CD4-positive, alpha-beta T cell treated with Interleukin-6 for 4 hours (primary cell): ENCODE data around the gene GPR149.

Experiments
- DNase-seq: peaks from one replicate; pipeline ENCODE4 v3.0.0-alpha.2; 2020; ENCODE audit warnings: mixed read lengths

GPR149 gene

DNA sequence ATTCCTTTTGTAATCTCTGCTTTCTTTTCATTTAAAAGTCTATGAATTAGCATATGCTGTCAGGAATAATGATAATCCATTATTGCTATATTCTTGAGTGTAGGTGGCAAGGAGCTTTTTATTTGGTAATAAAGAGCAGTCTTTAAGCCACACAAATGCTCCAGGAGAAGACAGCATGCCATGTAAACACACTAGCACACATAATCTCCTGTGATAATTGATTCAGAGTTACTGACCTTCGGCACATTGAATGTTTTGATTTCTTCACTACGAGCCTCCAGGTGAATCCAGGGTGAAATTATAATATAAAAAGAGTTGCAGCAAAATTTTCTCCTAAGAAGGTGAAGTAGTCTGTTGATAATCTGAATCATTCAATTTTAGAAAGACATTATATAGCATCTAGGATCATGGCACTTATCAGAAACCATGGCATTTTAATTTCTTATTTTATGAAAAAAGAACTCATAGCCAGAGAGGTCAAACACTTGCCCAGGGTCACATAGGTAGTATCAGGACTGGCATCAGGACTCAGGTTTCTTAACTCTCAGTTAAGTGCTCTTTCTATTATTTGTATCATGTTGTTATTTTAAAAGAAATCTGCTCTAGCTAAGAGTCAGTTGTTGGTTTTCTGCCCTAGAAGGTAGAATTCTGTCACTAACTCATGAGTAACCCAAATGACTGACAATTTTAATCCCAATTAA lies 84.4 kb downstream of the GPR149 start:
- no peak for DNase-seq

DNA sequence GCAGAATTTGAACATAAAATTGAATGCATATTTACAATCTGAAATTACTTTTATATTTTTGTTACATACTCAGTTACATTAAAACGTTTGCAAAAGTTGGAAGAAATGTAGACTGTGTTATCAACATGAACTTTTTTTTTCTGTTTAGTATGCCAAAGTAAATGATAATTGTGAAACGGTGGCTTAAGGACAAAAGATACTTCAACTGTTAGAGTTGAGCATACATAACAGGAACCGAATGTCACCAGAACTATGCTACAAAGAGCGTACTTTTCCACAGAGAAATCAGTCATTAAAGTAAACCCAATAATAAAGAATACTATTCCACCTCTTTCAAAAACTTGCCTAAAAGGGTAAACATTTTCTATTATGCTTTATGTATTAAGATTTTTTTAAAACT lies 91.4 kb downstream of the GPR149 start:
- no peak for DNase-seq

DNA sequence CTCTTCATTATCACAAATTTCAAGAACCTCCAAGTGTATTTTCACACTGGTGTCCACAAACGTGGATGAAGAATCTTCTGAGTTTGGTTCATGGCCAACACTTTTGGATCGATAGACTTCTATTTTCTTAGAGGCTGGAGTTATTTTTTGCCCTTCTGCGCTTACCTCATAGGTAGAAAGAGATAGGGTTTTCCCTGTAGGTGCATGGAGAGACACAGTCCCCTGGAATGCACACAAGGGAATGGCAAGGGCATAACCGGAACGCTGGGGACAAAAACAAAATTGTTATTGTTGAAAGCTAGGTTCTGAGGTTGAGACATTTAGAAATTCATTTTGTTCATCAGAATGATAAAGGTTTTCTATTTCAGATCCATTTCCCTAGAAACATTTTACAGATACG lies 92.0 kb downstream of the GPR149 start:
- no peak for DNase-seq

DNA sequence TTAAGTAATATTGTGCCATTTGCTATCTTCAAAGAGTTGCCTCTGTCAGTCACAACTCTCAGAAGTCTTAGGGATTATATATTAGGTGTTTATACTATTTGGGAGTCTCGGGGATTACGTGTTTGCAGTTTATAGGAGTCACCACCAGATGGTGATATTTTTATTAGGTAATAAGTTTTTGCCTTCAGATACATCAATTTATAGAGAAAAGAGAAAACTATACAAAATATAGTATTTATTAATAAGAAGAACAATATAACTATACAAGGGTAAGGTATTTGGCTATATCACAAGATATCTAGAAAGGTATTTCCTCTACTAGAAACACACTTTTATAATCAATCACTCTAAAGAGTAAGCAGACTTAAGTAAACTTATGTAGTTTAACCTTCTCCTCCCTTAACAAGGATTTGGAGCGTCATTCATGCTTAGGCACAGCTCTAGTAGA lies 95.0 kb downstream of the GPR149 start:
- no peak for DNase-seq

DNA sequence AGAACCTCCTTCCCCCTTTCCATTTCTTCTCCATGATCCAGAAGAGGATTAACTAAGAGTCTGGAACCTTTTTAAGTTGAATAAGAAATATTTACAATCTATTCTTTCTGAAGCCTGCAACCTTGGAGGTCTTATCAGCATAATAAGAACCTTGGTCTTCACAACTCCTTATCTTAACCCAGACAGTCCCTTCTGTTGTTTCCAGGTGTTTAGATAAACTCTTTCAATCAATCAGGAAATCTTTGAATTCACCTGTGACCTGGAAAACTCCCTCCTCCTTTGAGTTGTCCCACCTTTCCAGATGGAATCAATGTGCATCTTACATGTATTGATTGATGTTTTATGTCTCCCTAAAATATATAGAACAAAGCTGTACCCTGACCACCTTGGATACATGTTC lies 102.1 kb downstream of the GPR149 start:
- no peak for DNase-seq

DNA sequence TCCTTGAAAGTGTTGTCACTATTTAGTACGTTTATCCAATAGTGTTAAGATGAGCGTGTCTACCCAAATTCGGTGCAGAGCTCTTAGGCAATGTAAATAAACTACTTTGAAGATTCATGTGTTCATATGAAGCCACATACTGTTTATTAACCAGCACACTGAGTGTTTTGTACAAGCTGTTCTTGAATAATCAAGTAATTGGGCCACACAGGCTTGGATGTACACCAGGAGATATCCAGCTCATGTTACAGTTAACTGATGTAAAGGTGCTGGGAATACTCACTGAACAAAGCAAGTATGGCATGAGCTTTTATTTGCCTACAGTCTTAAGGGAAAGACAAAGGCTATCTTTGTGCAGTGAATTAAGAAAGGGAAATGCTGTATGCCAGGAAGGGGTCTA lies 105.1 kb downstream of the GPR149 start:
- no peak for DNase-seq

DNA sequence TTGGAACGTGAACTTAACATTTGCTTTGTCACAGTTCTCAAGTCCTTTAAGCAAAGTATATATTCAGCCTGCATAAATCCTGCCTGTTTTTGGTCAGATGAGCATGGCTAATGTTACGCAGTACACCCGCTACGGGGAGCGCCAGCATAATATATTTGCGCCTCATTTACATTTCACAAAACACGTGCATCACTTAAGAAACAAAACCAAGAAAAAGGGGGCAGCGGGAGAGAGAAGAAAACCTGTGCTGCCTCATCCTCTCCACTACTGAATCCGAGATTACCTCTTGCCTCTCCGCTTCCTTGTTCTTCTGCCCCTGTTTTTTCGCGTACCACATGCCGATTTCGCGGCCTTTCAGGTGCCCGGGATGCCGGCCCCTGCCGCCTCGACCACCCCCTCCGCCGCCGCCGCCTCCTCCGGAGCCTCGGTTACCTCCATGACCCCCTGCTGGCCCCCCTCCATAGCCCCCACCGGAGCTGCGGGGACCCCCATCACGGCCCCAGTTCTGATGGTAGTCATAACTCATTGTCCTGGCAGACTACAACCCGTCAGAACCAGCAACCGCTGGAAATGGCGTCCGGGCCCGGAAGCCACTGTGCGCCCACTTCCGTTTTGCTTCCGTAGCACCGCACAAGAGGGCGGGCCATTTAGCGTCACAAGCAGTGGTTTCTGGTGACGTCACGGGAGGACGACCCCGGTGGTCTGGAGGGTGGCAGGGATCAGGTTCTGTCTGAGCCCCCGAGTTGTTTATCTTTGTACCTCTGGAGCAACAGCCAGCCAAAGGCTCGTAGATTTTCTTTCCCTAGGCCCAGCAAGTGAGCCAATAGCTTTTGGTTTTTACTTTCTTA lies 105.9 kb downstream of the GPR149 start, which contains the start of gene DHX36:
DHX36 (minus strand) TSS at position 597 of the 848 bp plus-strand sequence; CDS start at position 526, 71 bp downstream.
- DNase-seq: peak; percentile 88

DNA sequence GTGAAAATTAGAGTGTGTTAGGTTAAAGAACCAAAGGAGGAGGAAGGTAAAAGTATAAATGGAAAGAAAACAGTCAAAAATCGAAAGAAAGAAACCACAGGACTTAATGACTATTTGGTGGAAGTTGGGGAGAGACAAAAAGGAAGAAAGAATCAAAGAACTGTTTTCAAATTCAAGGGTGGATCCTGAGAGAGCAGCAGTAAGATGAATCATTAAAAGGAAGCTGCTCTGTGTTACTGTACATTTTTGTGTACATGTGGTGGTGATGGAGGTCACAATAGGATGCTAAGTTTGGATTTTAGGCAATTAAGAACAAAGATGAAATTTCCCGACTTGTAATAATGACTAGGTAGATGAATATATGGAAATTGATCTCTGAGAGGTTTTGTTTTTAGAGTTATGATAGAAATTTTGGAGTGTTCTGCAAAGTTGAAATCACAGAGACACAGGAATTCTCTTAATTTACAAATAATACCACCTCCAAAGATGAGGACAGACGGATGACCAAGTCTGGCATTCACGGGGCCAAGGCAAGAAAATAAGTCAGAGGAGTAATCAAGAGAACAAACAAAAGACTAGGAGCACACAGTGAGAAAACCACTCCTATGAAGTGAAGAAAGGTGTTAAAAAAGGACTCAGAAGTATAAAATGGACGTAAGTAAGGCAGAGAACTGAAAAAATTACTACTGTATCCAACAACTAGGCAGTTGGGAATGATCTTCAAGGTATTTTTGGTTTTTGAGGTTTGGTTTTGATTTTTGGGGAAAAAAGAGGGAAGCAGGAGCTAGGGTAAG lies 112.8 kb downstream of the GPR149 start:
- no peak for DNase-seq

DNA sequence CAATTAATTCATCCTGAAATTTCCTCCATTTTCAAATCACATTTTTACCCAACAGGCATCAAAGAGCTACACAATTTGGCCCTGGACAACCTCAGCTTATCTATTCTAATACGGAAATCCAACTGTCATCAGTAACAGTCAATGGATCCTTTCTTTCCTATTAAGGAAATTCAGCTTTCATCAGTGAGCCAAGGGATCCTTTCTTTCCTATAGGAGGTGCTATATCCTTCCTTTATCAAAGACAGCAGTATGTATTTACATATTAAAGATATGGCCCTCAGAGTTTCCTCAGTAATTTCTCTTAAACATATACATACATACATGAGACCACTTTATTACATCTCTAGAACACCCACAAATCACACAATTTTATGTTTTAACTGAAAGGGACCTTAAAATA lies 115.8 kb downstream of the GPR149 start:
- DNase-seq: no peak

DNA sequence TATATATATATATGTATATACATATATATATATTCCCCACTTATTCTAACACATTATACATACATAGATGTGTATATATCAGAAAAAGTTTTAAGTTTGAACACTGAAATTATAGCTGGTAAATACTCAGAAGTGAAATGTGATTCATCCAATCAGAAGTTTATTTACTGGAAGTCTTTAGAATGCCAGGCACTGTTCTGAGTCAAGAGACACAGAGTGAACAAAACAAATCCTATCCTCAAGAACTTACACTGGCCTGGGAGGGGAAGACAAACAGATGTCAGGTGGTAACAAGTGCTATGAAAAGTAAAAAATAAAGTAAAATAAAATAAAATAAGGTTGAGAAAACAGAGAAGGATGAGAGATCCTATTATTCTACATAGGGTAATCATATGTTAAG lies 119.2 kb downstream of the GPR149 start:
- no peak for DNase-seq

DNA sequence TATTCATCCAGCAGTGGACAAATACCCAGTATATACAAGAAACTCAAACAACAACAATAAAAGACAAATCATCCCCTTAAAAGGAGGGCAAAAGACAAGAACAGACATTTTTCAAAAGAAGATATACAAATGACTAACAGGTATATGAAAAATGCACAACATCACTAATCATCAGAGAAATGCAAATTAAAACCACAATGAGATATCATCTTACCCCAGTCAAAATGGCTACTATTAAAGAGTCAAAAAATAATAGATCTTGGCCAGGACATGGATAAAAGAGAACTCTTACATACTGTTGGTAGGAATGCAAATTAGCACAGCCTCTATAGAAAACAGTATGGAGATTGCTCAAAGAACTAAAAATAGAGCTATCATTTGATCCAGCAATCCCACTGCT lies 122.6 kb downstream of the GPR149 start:
- DNase-seq: no peak

DNA sequence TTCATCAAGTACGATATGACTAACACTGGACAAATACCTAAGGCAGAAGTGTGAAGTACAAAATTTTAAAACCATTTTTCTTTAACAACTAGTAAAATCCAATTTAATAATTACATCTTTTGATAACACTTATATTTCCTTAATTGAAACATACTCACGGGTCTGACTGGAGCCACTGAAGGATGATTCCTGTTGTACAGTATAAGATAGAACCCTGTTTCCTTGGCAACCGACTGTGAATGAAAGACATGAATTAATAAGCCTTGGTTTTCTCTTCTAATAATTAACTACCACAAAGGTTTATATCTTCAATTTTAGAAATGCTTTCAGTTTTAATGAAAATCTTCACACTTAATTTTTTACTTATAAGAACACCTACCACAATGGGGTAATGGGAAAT lies 125.1 kb downstream of the GPR149 start:
- no peak for DNase-seq

DNA sequence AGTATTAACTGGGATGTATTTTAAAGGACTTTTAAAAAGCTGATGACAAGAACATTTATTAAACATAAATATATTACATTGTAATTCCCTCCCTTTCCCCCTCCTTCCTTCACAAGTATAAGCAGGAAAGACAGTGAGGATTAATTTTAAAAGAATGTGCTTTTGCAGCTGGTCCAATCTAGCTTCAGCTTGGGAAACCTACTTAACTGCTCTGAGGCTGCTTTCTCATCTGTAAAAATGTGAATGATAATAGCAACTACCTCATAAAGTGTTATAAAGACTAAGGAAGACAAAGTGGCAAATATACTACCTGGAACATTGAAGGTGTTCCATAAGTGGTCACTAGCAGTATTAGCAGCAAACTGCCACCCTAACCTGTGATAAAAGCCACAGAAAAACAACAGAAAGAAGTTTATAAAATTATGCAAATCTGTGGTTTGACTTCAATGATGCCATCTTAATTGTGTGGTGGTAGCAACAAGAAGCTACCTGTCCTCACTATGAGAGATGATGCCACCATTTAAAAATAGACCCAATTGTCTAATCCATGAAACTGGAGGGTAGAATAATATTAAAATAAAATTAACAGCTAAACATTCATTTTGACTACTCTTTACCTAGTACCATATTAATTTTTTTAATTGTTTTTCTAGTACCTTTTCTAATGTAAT lies 125.7 kb downstream of the GPR149 start:
- no peak for DNase-seq

DNA sequence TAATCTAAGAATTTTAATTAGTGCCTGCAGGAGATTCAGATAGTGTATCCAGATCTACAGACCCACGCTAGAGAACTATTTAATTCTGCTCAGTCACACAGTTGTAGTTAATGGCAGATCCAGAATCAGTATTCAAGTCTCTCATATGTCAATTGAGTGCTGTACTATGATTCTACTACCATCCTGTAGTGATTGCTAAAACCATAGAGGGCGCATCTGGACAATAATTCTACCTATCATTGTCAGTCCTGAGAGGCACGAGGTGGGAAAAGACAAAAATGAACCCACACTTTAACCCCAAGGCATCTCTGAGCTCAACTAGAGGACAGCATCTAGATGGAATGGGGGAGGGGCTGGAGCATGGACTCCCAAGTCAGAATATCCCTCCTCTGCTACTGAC lies 128.4 kb downstream of the GPR149 start:
- DNase-seq: no peak

DNA sequence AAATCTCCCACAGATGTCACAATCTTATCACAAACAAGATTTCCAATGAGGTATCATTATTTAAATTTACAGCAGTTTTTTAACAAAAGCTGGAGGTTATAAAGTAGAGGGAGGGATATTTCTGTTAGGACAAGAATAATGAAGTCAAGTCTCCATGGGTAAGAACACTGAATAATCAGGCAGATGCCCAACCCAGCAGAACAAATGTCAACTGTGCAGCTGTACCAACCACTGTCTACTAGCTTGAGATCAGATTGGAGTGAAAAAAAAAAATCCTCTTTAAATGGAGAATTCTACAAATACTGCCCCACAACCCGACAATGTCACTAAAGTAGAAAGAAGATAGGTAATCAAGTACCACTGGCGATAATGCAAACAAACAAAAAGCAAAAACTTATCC lies 136.0 kb downstream of the GPR149 start:
- no peak for DNase-seq

DNA sequence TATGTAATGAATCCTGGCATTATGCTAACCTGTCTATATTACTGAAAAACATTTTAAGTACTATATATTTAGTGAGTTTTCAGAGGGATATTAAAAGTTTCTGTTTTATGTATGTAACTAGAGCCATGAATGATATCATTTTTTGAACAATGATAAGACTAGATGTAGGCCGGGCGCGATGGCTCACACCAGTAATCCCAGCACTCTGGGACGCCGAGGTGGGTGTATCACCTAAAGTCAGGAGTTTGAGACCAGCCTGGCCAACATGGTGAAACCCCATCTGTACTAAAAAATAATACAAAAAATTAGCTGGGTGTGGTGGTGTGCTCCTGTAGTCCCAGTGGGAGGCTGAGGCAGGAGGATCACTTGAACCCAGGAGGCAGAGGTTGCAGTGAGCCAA lies 139.8 kb downstream of the GPR149 start:
- DNase-seq: no peak
